Stimulated activated naive CD8-positive, alpha-beta T cell treated with anti-CD3 and anti-CD28 coated beads, Interleukin-15, amount 100 ng/mL, for 72 hours (primary cell): ENCODE measurements around the gene GSTM5.
A peak's percentile ranks its signal among the peaks of the same experiment; 100 is the strongest.
"Not testable (repeated sequence)": the region's sequence is repeated elsewhere in the genome, so short reads cannot be mapped to it uniquely, and the experiment has no call there.

ENCODE experiments used
- ATAC-seq: fragments of 150-1000 bp; cut with Tn5 transposase; 2 replicates; pipeline ENCODE4 v1.10.0; 2021; ENCODE audit warnings: mild to moderate bottlenecking, moderate library complexity
- DNase-seq, 2 donors: peaks; one replicate each; pipeline ENCODE4 v3.0.0; 2021 to 2022
- H3K27ac Mint-ChIP-seq, 2 donors: one replicate each; pipeline ENCODE4 v1.8.0; 2022; ENCODE audit warnings: mild to moderate bottlenecking in 2 of 2, mixed read lengths in 2 of 2, moderate library complexity in 2 of 2
- H3K27me3 Mint-ChIP-seq: one replicate; pipeline ENCODE4 v1.8.0; 2022; ENCODE audit warnings: mixed read lengths
- H3K4me1 Mint-ChIP-seq: one replicate; pipeline ENCODE4 v1.8.0; 2022; ENCODE audit warnings: mild to moderate bottlenecking, mixed read lengths
- H3K4me3 Mint-ChIP-seq, 2 donors: one replicate each; pipeline ENCODE4 v1.8.0; 2022; ENCODE audit warnings: mild to moderate bottlenecking in 2 of 2, mixed read lengths in 2 of 2, moderate library complexity in 1 of 2
- H3K9me3 Mint-ChIP-seq, 2 donors: one replicate each; pipeline ENCODE4 v1.8.0; 2022; ENCODE audit warnings: mixed read lengths in 2 of 2

Gene GSTM5

GRCh38 chr1:109761227-109762038, 49.4 kb downstream of the GSTM5 start:
- Mint-ChIP-seq H3K4me1 (no peaks in the 10 kb centered on the region), H3K4me3 (no peak overlapping the region), H3K9me3 (no peaks in the 10 kb centered on the region), H3K27me3 (no peaks in the 10 kb centered on the region), H3K27ac (no peak overlapping the region)
- DNase-seq (peak in 1 of 2 donors; percentile 8), ATAC-seq (no peak)

- Mint-ChIP-seq H3K27me3 (no peaks in the 10 kb centered on the region), H3K4me1 (no peaks in the 10 kb centered on the region), H3K27ac (peak overlapping the region in 1 of 2 donors; percentile 52), H3K9me3 (no peaks in the 10 kb centered on the region), H3K4me3 (no peak overlapping the region)
- DNase-seq (peak in 1 of 2 donors; percentile 1), ATAC-seq (no peak)
Observed at GRCh38 chr1:109762039-109762585, 50.1 kb downstream of the GSTM5 start.

GRCh38 chr1:109762821-109763645, 51.0 kb downstream of the GSTM5 start:
- Mint-ChIP-seq H3K9me3 (no peaks in the 10 kb centered on the region), H3K27me3 (no peaks in the 10 kb centered on the region), H3K4me3 (no peak overlapping the region), H3K27ac (no peak overlapping the region), H3K4me1 (no peaks in the 10 kb centered on the region)
- ATAC-seq = no peak
- peak in 1 of 2 donors; percentile 4 for DNase-seq

GRCh38 chr1:109763646-109764415, 51.8 kb downstream of the GSTM5 start, which contains the start of gene EPS8L3:
Gene EPS8L3 (minus strand): TSS chr1:109763923. CDS start chr1:109761749, 2,174 bp downstream.
- Mint-ChIP-seq H3K4me1 (no peaks in the 10 kb centered on the region), H3K27ac (peak within 1 kb of the TSS in 1 of 2 donors; percentile 75), H3K9me3 (no peaks in the 10 kb centered on the region), H3K4me3 (no peak within 1 kb of the TSS), H3K27me3 (no peaks in the 10 kb centered on the region)
- no peak for DNase-seq
- ATAC-seq = no peak

- no peaks in the 10 kb centered on the region for H3K4me1 Mint-ChIP-seq
- no peaks in the 10 kb centered on the region for H3K9me3 Mint-ChIP-seq
- peak overlapping the region in 1 of 2 donors; percentile 75 for H3K27ac Mint-ChIP-seq
- H3K4me3 Mint-ChIP-seq = no peak overlapping the region
- ATAC-seq = no peak
- DNase-seq = peak in 1 of 2 donors; percentile 7
- H3K27me3 Mint-ChIP-seq = no peaks in the 10 kb centered on the region
Observed at GRCh38 chr1:109764561-109765482, 52.8 kb downstream of the GSTM5 start.

GRCh38 chr1:109765483-109765815, 53.4 kb downstream of the GSTM5 start:
- Mint-ChIP-seq H3K4me3 (no peak overlapping the region), H3K27ac (no peak overlapping the region), H3K9me3 (no peaks in the 10 kb centered on the region), H3K27me3 (no peaks in the 10 kb centered on the region), H3K4me1 (no peaks in the 10 kb centered on the region)
- DNase-seq = no peak
- no peak for ATAC-seq

GRCh38 chr1:109765896-109766615, 54.0 kb downstream of the GSTM5 start:
- Mint-ChIP-seq H3K4me3 (no peak overlapping the region), H3K27ac (no peak overlapping the region), H3K27me3 (no peaks in the 10 kb centered on the region), H3K4me1 (no peaks in the 10 kb centered on the region), H3K9me3 (no peaks in the 10 kb centered on the region)
- peak in 1 of 2 donors; percentile 3 for DNase-seq
- ATAC-seq = no peak

GRCh38 chr1:109766991-109767636, 55.1 kb downstream of the GSTM5 start:
- H3K9me3 Mint-ChIP-seq, H3K4me1 Mint-ChIP-seq, ATAC-seq, H3K27ac Mint-ChIP-seq, H3K27me3 Mint-ChIP-seq, H3K4me3 Mint-ChIP-seq, DNase-seq: not testable (repeated sequence)
